ENCODE measurements around the gene CYB5R2. TPM values are rescaled to one million over a fixed set of nuclear protein-coding genes. Genes with fewer than 3 reads are reported as not detected.

CYB5R2 gene
- total RNA-seq, 1 donor from 2014 or later, result 1.1 TPM

- no peak for DNase-seq (ENCODE audit: low read depth)
Measured at GRCh38 chr11:7637447-7638157, 35.7 kb downstream of the CYB5R2 start.

DNA sequence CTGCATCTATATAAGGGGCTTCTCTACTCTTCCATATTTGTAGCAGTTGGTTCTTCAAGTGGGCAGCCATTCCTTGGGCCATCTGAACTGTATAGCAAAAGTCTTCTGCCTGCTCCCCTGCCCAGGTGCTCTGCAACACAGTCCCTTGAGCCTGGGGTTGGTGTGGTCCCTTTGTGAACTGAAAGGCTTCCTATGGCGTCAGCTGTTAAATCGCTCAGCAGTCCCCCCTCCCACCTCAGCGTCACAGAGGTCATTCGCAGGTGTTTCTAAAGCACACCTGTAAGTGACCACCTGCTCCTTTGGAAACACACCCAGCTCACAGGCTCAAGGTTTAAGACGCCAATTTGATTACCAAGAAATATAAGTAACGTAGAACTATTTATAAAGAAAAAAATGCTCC lies 37.0 kb downstream of the CYB5R2 start:
- DNase-seq (ENCODE audit: low read depth), result no peak

DNA sequence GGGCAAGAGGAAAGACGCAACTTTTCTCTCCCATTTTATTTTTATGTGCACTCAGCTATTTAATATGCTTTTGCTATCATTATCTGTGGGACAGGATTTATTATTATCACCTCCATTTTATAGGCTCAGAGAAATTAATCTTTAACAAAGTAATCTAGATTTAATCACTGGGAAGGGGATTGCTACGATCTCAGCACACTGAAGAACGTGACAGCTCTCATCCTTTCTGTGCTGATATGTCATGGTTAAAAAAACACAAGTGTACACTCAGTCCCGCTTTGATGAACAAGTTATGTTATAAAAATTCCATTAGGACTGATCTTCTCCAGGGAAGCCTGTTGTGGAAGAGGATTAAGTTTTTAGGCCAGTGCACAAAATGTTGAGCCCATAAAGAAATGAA lies 37.6 kb downstream of the CYB5R2 start:
- DNase-seq (ENCODE audit: low read depth), result no peak

DNA sequence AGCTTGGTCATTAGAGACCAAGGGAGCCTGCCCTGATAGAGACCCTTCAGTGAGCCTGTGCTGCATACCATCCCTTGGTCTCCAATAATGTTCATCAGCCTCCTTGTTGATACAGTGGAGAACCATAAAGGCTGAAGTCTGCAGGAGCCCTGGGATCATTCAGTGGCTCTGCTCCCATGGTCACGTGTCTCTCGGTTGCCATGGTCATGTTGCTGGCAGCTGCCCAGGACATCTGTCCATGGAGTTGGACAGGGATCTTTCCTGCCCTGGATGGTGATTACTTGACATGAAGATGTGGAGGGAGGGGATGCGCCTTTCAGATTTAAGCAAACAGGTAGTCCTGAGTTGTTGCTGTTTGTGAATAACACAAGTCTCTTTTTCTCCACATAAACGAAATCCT lies 38.2 kb downstream of the CYB5R2 start:
- DNase-seq (ENCODE audit: low read depth), result no peak

- no peak for DNase-seq (ENCODE audit: low read depth)
Measured at GRCh38 chr11:7632211-7632610, 41.1 kb downstream of the CYB5R2 start.

DNA sequence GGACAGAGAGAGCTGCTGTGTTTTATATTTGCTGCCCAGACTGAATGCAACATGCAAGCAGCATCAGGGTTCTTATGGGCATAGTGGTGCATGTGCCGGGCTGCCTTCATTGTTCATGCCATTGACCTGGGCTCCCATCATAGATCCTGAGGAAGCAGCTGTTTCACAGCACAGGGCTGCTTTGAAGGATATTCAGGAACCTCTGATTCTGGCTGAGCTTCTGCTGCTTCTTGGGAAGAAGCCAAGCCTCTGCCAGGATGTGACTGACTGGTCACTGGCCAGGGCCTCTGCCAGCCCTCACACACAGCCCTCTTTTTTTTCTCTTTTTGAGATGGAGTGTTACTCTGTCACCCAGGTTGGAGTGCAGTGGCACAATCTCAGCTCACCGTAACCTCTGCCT lies 43.3 kb downstream of the CYB5R2 start:
- DNase-seq (ENCODE audit: low read depth), result no peak

- DNase-seq (ENCODE audit: low read depth), result no peak
Measured at GRCh38 chr11:7628660-7629059, 44.6 kb downstream of the CYB5R2 start.

GRCh38 chr11:7622721-7623120 lies 50.6 kb downstream of the CYB5R2 start:
- no peak for DNase-seq (ENCODE audit: low read depth)

DNA sequence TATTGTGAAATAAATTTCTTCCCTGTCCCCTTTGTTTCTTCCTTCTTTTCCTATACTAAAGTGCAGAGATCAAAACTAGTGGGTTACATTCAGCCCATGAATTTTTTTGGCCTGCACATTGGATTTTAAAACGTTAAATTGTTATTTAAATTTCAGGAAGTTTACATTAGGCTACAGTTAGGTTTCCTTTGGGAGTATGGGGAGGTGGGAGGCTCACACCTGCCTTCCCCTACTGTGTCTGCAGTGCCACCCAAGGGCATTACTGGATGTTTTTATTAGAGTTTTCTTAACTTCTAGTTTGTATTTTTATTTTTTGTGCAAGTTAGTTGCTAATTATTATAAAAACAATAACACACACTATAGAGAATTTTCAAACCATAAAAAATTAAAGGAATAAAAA lies 51.7 kb downstream of the CYB5R2 start:
- no peak for DNase-seq (ENCODE audit: low read depth)

DNA sequence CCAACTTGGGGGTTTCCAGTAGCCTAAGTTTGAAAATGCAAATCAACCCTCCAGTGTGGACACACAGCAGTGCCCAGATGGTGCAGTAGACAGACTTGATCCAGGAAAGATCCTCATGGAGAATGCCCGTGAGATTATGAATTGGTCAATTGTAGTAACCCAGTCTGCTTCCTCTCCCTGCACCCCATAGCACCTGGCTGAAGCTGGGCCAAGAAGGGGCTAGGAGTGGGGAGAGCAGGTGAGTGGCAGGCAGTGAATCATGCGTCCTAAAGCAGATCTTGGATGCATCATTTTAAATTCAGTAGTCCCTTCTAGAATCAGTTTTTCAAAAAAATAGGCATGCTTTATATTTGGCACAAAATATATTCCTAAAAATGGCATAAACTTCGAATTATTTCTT lies 52.2 kb downstream of the CYB5R2 start:
- no peak for DNase-seq (ENCODE audit: low read depth)

DNA sequence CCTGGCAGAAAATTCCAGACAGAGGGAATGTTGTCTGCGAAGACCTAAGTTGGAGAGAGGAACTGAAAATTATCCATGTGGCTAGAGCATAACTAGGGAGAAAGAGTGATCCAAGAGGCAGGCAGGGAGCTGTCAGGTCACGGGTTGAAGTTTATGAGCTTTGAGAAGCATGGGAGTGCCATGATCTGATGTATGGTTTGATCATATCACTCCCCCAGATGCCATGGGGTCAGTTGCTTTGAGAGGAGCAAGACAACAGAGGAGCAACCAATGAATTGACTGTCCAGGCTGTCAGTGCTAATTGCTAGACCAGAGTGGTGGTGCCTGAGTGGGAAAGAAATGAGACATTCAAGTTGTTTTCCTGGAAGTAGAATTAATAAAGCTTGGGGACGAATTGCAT lies 54.0 kb downstream of the CYB5R2 start:
- DNase-seq (ENCODE audit: low read depth), result no peak

- DNase-seq (ENCODE audit: low read depth), result no peak
Measured at GRCh38 chr11:7617032-7617431, 56.3 kb downstream of the CYB5R2 start.

Other genes with a start within 250 kb of the CYB5R2 start
- not detected in 2 replicates for gene OLFML1, start 188.0 kb downstream of the CYB5R2 start, total RNA-seq
- 3.9 and 5.4 TPM in 2 replicates for gene PPFIBP2, start 159.5 kb downstream of the CYB5R2 start, total RNA-seq
- 0.40 TPM in 1 of 2 replicates, not detected in the other for gene OVCH2, start 33.0 kb upstream of the CYB5R2 start, total RNA-seq
- gene OR5P2, start 123.4 kb upstream of the CYB5R2 start, total RNA-seq, result 0.10 TPM in 1 of 2 replicates, not detected in the other
- 0.55 TPM in 1 of 2 replicates, not detected in the other for gene OR5P3, start 157.3 kb upstream of the CYB5R2 start, total RNA-seq